Esophagus (tissue), 2 donors: ENCODE results near the gene ASPG. TPM values are rescaled to one million over a fixed set of nuclear protein-coding genes. Genes with fewer than 3 reads are reported as not detected.
A peak's percentile ranks its signal among the peaks of the same experiment; 100 is the strongest.

ENCODE experiments used
- H3K27ac ChIP-seq, 2 donors: one replicate each; pipeline ENCODE4 v1.5.1; 2013; ENCODE audit warnings: low read depth in 2 of 2, mild to moderate bottlenecking in 2 of 2, inconsistent platforms in 1 of 2, low read length in 1 of 2, moderate library complexity in 1 of 2
- H3K27me3 ChIP-seq, 2 donors: one replicate each; pipeline ENCODE4 v1.6.1; 2013; ENCODE audit warnings: low read length in 2 of 2, control low read depth in 1 of 2, mild to moderate bottlenecking in 1 of 2; ENCODE audit not compliant: insufficient read depth in 2 of 2, control insufficient read depth in 1 of 2
- H3K36me3 ChIP-seq, 2 donors: one replicate each; pipeline ENCODE4 v1.6.1; 2013; ENCODE audit warnings: low read length in 1 of 2; ENCODE audit not compliant: control insufficient read depth in 2 of 2, insufficient read depth in 2 of 2
- H3K4me1 ChIP-seq, 2 donors: one replicate each; pipeline ENCODE4 v1.6.1; 2013; ENCODE audit warnings: low read length in 1 of 2; ENCODE audit not compliant: control insufficient read depth in 2 of 2, insufficient read depth in 2 of 2
- H3K4me3 ChIP-seq, 2 donors: one replicate each; pipeline ENCODE4 v1.5.1; 2013; ENCODE audit warnings: low read length in 2 of 2, mild to moderate bottlenecking in 2 of 2, low read depth in 1 of 2, moderate library complexity in 1 of 2
- H3K9me3 ChIP-seq, 2 donors: one replicate each; pipeline ENCODE4 v1.6.1; 2013; ENCODE audit warnings: mild to moderate bottlenecking in 2 of 2, low read depth in 1 of 2, low read length in 1 of 2, moderate library complexity in 1 of 2; ENCODE audit not compliant: control insufficient read depth in 2 of 2, insufficient read depth in 1 of 2
- WGBS, 2 donors: extraction: QIAGEN DNeasy Blood & Tissue Kit; methylation state at CpG; one replicate each; pipeline ENCODE4 v1.1.7; 2013; 5-methylcytosine and 5-hydroxymethylcytosine counted together
- polyA plus RNA-seq, 2 donors: library from polyadenylated mRNA; stranded (reverse); fragments of 200-250 nt; gene quantifications; one replicate each; pipeline ENCODE4 v1.2.3, GENCODE V29; 2013
- donor health status: healthy with polysubstance abuse.
- donor health status: Bipolar disorder and iron deficiency.

Gene ASPG
- polyA plus RNA-seq, 2 donors: 50.4 to 86.4 TPM

GRCh38 chr14:104098272-104099095, 13.0 kb downstream of the ASPG start:
- H3K9me3 ChIP-seq: no peaks in the 10 kb centered on the region
- H3K36me3 ChIP-seq: no peaks in the 10 kb centered on the region
- H3K27ac ChIP-seq: peak overlapping the region in 1 of 2 donors; percentile 95
- H3K4me1 ChIP-seq: peaks cover 10 to 37% of the 10 kb centered on the region in 2 donors
- H3K4me3 ChIP-seq: no peak overlapping the region
- 74 to 79% methylated on average over 25 of the region's 25 CpGs for WGBS, 2 donors
- H3K27me3 ChIP-seq: no peaks in the 10 kb centered on the region

- H3K27me3 ChIP-seq: no peaks in the 10 kb centered on the region
- peak overlapping the region; percentile 93 to 95 for H3K27ac ChIP-seq
- H3K4me3 ChIP-seq: no peak overlapping the region
- H3K9me3 ChIP-seq: no peaks in the 10 kb centered on the region
- H3K36me3 ChIP-seq: no peaks in the 10 kb centered on the region
- WGBS, 2 donors: 68 to 69% methylated on average over 24 to 26 of the region's 26 CpGs
- peaks cover 12 to 35% of the 10 kb centered on the region in 2 donors for H3K4me1 ChIP-seq
These were observed 13.9 kb downstream of the ASPG start for GRCh38 chr14:104099096-104100041.

- Histone ChIP-seq H3K9me3 (no peaks in the 10 kb centered on the region), H3K36me3 (no peaks in the 10 kb centered on the region), H3K4me1 (peaks cover 10 to 44% of the 10 kb centered on the region in 2 donors), H3K27ac (peak overlapping the region; percentile 93 to 95), H3K4me3 (peak overlapping the region in 1 of 2 donors; percentile 8), H3K27me3 (no peaks in the 10 kb centered on the region)
- WGBS, 2 donors: 45 to 63% methylated on average over 22 to 23 of the region's 23 CpGs
These were observed 14.9 kb downstream of the ASPG start for GRCh38 chr14:104100171-104101085.

- Histone ChIP-seq H3K27me3 (no peaks in the 10 kb centered on the region), H3K36me3 (no peaks in the 10 kb centered on the region), H3K4me1 (peaks cover 10 to 51% of the 10 kb centered on the region in 2 donors), H3K9me3 (no peaks in the 10 kb centered on the region), H3K4me3 (peak overlapping the region in 1 of 2 donors; percentile 8), H3K27ac (peak overlapping the region; percentile 93 to 95)
- 44 to 50% methylated on average over 16 of the region's 16 CpGs for WGBS, 2 donors
These were observed 15.7 kb downstream of the ASPG start for GRCh38 chr14:104101086-104101621.

DNA sequence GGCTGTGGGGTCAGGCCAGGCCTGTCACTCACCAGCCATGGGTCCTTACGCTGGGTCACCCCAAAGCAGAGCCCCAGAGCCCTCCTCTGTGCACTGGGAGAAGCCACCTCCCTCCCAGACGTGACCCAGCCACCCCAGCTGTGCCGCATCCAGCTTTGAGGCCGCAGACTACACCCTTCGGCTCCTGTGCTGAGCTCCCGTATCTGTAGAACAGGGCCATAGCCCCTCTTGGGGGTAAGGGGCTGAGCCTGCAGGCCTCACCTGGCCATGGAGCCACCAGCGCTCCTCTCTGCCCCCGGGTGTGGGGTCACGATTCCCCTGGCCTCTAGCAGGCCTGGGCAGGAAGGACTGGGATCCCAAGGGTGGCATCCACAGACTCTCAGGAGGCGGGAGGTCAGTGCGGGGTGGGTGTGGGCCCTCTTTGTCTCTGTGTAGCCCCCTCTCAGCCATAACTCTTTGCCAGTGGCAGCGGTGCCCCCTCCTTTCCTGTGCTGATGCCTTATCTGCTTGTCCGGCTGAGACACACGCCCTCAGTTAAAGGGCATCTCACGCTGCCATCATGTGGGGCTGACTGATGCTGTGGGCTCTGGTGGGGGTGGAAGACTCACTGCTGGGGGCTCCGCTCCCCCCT, 16.3 kb downstream of the ASPG start:
- Histone ChIP-seq H3K4me1 (peaks cover 10 to 57% of the 10 kb centered on the region in 2 donors), H3K9me3 (no peaks in the 10 kb centered on the region), H3K4me3 (no peak overlapping the region), H3K27ac (peak overlapping the region; percentile 93 to 95), H3K27me3 (no peaks in the 10 kb centered on the region), H3K36me3 (no peaks in the 10 kb centered on the region)
- WGBS, 2 donors: 76 to 80% methylated on average over 16 of the region's 16 CpGs

- H3K4me1 ChIP-seq: peaks cover 10 to 61% of the 10 kb centered on the region in 2 donors
- no peaks in the 10 kb centered on the region for H3K9me3 ChIP-seq
These were observed 16.9 kb downstream of the ASPG start for GRCh38 chr14:104102282-104102914.

DNA sequence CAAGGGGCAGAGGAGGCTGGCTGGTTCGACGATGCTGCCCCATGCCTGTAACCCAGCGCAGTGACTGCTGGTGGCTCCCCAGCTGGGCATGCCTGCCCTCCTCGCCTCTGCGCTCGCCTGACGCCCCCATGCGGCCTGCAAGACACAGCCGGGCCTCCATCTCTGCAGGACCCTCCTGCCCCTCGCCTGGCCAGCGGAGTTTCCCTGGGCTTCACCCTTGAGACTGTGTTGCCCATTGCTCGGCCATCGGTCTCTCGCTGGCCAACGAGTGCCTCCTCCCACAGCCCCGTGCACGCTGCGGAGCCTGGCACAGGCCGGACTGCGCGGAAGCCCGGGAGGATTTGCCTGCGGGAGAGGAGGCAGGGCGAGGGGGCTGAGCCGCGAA, 17.6 kb downstream of the ASPG start:
- peaks cover 10 to 63% of the 10 kb centered on the region in 2 donors for H3K4me1 ChIP-seq
- H3K9me3 ChIP-seq: no peaks in the 10 kb centered on the region
- H3K27ac ChIP-seq: no peak overlapping the region
- no peak overlapping the region for H3K4me3 ChIP-seq
- 89 to 91% methylated on average over 26 of the region's 26 CpGs for WGBS, 2 donors
- H3K27me3 ChIP-seq: no peaks in the 10 kb centered on the region
- no peaks in the 10 kb centered on the region for H3K36me3 ChIP-seq

More at GRCh38 chr14:104102282-104102914, 16.9 kb downstream of the ASPG start:
- H3K4me3 ChIP-seq: no peak overlapping the region
- WGBS, 2 donors: 78 to 79% methylated on average over 16 of the region's 16 CpGs
- H3K27ac ChIP-seq: no peak overlapping the region
- no peaks in the 10 kb centered on the region for H3K27me3 ChIP-seq
- H3K36me3 ChIP-seq: no peaks in the 10 kb centered on the region

GRCh38 chr14:104103446-104104075, 18.1 kb downstream of the ASPG start:
- Histone ChIP-seq H3K36me3 (no peaks in the 10 kb centered on the region), H3K4me3 (no peak overlapping the region), H3K27me3 (no peaks in the 10 kb centered on the region), H3K9me3 (no peaks in the 10 kb centered on the region), H3K4me1 (peaks cover 10 to 61% of the 10 kb centered on the region in 2 donors), H3K27ac (no peak overlapping the region)
- 65 to 74% methylated on average over 19 to 23 of the region's 23 CpGs for WGBS, 2 donors
